HT-29 (cell line): ENCODE measurements around the gene FCN3. TPM values are rescaled to one million over a fixed set of nuclear protein-coding genes. Genes with fewer than 3 reads are reported as not detected.
A peak's percentile ranks its signal among the peaks of the same experiment; 100 is the strongest.
"Not testable (repeated sequence)": the region's sequence is repeated elsewhere in the genome, so short reads cannot be mapped to it uniquely, and the experiment has no call there.

ENCODE experiments used
- DNase-seq: peaks from one replicate; pipeline ENCODE4 v3.0.0-alpha.2; 2015; ENCODE audit warnings: low spot score
- total RNA-seq: library from RNA; depleted of rRNA; stranded (reverse); fragments of >200 nt; shearing (Covaris generic); gene quantifications from 2 replicates; pipeline ENCODE4 v1.2.3, GENCODE V29; 2014

The FCN3 gene
- total RNA-seq, 1 experiment from 2014 or later = not detected

DNA sequence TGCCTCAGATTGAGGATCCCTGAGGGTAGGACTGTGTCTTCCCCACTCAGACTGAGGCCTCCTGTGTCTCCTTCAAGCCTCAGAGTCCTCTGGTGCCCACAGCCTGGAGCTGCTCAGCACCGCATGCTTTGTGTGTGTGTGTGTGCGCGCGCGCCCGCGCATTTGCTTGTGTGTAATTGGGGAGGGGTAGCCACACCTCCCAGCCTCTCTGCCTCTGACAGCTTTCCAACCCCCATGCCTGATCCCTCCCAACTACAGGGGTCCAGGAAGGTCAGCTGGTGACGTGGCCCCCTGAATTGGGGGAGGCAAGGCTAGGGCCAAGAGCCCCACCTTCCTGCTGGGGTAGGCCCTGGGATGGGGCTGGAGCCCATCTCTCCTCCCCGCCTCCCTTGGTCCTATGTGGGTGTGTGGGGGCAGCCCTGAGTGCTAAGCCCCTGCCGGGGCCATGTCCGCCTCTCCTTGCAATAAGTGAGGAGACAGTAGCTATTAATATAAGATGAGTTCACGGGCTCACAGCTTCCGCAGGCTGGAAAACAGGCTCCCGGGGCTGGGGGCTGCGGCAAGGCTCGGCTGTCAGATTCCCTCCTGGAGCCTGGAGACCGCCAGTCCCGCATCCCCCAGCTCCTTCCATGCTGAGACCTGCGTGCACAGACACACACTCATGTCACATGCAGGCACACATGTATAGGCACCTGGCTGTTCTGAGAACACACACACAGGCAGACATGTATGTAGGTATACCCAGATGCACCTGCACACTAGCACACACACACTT is 24.8 kb upstream of the FCN3 start:
- no peak for DNase-seq

DNA sequence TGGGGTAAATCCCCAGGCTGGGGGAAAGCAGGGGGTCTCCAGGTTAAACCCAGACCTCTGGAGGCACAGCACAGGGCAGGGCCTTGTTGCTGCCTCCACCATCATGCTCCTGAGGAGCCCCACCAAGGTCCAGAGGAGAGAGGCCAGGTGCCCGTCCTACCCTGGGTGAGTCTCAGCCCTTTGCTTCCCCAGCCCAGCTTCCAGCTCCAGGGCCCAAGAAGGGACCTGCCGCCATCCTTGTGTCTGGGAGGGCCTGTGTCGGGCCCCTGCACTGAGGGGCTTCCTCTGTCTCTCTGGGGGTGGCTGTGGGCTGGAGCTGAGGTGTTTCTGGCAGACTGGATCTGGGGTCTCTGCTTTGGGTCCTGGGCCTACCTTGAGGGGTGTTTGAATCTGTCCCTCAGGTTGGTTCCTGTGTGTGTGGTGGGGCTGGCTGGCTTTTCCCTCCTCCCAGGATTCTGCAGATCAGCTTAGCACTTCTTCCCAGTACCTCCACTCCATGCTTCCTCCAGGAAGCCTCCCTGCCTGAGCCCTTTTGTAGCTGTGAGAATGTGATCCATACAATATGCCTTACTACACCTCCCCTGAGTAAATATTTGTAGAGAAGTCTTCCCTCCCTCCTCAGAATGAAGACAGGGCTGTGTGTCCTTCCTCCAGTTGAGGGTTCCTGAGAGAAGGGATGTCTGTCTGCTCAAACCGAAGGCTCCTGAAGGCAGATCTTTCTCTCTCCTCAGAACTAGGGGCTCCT is 24.0 kb upstream of the FCN3 start:
- no peak for DNase-seq

GRCh38 chr1:27397749-27398148 is 23.1 kb upstream of the FCN3 start:
- DNase-seq = no peak

GRCh38 chr1:27397110-27397509 is 22.5 kb upstream of the FCN3 start:
- DNase-seq = no peak

- DNase-seq = peak; percentile 85
Observed at GRCh38 chr1:27395441-27396195, 21.0 kb upstream of the FCN3 start.

DNA sequence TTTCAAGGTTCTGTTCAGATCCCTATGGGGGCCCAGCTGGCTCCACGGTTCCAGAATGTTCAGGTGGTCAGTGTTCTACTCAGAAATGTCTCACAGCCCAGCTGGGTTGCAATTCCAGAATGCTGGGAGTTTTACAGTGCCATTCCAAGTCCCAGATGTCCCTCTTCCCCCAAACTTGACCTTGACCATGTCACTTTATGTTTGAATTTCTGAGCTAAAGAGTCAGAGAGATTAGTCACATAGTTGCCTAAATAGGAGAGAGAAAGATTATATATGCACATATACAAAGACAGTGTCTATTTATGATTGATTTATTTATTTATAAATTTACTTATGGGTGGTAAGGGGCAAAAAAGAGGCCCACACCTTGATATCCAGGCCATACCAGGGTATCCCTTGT is 20.3 kb upstream of the FCN3 start:
- DNase-seq = no peak

DNA sequence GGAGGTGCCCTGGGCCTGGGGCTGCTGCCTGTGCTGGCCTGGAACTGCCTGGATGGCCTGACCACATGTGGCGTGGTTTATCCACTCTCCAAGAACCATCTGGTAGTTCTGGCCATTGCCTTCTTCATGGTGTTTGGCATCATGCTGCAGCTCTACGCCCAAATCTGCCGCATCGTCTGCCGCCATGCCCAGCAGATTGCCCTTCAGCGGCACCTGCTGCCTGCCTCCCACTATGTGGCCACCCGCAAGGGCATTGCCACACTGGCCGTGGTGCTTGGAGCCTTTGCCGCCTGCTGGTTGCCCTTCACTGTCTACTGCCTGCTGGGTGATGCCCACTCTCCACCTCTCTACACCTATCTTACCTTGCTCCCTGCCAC is 19.6 kb upstream of the FCN3 start:
- no peak for DNase-seq

DNA sequence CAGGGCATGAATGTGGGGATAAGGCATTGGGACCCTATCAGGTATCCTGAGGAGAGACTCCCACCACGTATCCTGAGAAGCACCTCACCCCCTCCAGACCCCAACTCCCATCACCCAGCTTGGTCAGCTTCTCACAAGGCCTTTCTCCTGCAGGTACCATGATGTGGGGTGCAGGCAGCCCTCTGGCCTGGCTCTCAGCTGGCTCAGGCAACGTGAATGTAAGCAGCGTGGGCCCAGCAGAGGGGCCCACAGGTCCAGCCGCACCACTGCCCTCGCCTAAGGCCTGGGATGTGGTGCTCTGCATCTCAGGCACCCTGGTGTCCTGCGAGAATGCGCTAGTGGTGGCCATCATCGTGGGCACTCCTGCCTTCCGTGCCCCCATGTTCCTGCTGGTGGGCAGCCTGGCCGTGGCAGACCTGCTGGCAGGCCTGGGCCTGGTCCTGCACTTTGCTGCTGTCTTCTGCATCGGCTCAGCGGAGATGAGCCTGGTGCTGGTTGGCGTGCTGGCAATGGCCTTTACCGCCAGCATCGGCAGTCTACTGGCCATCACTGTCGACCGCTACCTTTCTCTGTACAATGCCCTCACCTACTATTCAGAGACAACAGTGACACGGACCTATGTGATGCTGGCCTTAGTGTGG is 19.1 kb upstream of the FCN3 start:
- DNase-seq = no peak

DNA sequence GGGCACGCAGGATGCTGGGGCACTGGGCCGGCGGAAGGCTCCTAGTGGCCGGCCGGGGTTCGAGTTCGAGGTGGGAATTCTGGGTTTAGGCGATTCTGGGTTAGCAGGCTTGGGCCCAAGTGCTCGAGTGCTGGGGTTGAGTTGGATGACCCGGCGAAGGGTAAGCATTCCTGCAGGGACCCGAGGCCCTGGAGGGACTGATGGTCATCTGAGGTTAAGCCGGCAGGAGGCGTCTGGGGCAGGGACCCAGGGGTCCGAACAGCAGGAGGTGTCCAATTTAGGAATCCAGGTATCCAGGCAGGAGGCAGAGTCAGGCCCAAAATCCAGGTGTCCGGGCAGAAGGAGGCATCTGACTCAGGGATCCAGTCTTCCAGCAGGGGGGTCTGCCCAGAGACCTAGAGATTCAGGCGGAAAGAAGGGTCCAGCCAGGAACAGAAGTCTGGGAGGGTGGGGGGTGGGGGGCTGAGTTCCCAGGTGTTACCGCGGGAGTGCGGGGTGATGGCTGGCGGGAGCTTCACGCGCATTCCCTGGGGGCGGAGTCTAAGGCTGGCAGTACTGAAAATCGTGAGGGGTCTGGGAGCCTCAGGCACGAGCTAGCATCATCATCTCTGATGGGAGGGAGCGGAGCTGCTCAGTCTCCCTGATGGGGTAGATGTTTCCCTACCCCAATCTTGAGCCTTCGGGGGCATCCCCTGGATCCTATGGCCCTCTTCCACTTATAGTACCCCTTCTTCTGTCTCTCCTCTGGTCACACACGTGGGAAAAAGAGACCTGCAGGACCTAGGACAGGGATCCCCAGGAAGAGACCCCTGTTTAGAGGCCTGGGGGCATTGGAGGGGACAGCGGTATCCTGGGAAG is 18.4 kb upstream of the FCN3 start:
- peak; percentile 41 for DNase-seq

DNA sequence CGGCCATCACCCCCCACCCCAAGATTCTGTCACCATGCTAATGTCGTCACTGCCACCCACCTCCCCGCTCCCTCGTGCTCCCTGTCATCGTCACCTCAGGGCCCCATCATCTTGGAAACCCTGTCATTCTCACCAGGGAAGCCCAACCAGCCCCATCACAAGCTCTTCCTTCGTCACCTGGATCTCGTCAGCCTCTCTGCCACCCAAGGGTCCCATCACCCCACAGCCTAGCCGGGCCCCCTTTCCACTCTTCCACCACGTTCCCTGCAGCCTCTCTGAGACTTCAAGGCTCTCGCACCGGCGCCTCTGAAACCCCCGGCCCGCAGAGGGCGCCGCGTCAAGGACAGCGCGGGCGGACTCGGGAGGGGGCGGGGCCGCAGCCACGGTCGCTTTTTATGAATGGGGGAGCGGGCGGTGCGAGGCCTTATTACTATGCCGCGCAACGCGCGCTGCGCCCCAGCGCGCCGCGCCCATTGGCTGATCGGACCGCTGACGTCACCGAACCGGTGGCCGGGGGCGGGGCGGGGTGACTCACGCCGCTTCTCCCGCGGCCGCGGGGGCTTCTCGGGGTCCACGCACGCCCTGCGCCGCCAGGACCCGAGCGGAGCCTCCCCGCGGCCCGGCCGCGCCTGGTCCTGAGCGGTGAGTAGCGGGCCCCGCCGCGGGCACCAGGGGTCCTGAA is 17.6 kb upstream of the FCN3 start, which contains the start of gene GPR3:
GPR3 (plus strand) TSS at position 527 of the 682 bp plus-strand sequence. CDS start 1,177 bp downstream, outside the sequence.
- DNase-seq = peak; percentile 93

DNA sequence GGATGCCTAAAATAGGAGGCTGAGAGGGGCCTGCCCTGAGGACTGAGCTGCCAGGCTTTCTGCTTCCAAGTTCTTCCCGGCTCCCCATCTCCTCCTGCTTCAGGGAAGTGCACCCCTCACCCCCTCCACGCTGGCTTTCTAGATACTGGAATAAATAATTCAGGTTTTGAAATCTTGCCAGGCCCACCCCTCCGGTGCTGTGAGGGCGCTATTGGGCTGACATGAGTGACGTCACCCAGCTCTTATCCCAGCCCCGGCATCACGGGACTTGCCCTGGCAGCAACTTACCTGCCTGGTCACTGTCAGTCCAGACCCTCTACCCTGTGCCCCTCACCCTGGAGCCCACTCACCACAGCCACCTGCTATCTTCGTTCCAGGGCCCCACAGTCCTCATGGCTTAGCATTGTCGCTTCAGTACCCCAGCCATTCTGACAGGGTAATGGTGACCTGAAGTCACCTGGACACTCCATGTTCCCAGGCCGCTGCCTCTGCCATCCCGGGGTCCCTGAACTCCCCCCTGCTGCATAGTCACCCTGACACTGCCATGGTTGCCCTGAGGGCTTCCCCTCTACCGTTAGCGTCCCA is 17.0 kb upstream of the FCN3 start:
- DNase-seq = peak; percentile 64

GRCh38 chr1:27388337-27389005 is 13.8 kb upstream of the FCN3 start:
- DNase-seq = peak; percentile 90

GRCh38 chr1:27384797-27385196 is 10.2 kb upstream of the FCN3 start:
- not testable (repeated sequence) for DNase-seq

DNA sequence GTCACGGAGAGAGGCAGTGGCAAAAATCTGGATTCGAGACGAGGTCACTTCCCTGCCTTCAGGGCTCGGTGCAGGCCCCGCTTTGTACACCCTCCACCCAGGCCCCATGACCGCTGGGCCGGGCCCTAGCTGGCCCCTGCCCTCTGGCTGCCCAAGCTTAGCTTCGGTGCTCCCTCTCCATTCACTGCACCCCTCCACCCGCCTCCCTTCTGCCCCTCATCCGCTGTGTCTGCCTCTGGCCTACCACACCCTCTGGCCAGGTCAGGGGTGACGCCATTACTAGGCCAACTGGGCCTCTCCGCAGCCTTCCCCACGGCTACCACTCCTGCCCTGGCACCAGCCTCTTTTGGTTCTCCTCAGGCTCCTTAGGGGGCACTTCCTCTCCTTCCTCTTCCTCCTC is 9.0 kb upstream of the FCN3 start:
- no peak for DNase-seq

GRCh38 chr1:27383039-27383605 is 8.5 kb upstream of the FCN3 start, which contains the start of gene CD164L2:
Gene CD164L2 (minus strand): TSS chr1:27383333. CDS start chr1:27383239, 94 bp downstream.
- peak; percentile 65 for DNase-seq

GRCh38 chr1:27381969-27382762 is 7.5 kb upstream of the FCN3 start:
- no peak for DNase-seq

DNA sequence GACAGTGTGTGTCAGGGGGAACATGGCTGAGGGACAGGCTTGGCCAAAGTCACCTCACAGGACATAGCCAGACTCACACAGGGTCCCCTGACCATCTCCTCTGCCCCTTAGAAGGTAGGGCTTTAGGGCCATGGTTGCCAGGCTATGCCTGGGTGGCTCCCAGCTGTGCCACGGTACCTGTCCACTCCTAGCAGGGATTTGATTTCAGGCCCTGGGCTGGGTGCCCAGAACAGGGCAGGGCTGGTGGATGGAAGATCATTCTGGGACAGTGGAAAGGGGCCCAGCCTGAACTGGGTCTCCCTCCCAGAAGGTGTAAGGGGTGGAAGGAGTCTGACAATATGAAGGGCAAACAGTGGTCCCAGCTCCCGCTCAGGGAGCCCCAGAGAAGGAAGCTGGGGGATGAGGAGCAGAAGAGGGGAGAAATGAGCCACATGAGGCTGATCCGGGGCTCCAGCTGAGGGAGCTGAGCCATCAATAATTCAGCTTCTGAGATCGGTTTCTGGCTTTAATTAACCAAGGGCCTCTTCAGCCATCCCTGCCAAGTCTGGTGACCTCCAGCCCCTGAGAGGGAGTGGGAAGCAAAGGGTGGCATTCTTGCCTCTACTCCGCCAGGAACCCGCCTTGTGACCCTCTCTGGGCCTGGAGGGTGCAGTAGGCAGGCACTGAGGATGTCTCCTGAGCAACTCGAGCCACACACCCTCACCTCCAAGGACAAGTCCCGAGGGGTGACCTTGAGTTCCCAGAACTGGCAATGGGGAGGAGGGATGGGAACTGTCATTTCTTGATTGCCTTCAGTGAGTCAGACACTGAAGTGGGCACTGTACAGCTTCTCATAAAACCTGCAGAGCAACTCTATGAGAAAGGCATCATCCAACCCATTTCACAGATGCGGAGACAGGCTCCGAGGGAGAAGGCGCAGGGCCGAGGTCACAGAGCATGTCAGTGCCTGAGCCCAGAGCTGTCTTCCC is 6.4 kb upstream of the FCN3 start:
- DNase-seq = no peak
